Measurements from ENCODE around the gene ZNF556.

GRCh38 chr19:2900296-2901252 lies 33.4 kb downstream of the ZNF556 start, which contains the start of gene ZNF57:
- peak; percentile 34 for TF ChIP-seq POLR2A (IDR thresholded peaks at IDR 0.05; ENCODE audit: extremely low read depth, insufficient read length)
- TF ChIP-seq, protein P1, sequence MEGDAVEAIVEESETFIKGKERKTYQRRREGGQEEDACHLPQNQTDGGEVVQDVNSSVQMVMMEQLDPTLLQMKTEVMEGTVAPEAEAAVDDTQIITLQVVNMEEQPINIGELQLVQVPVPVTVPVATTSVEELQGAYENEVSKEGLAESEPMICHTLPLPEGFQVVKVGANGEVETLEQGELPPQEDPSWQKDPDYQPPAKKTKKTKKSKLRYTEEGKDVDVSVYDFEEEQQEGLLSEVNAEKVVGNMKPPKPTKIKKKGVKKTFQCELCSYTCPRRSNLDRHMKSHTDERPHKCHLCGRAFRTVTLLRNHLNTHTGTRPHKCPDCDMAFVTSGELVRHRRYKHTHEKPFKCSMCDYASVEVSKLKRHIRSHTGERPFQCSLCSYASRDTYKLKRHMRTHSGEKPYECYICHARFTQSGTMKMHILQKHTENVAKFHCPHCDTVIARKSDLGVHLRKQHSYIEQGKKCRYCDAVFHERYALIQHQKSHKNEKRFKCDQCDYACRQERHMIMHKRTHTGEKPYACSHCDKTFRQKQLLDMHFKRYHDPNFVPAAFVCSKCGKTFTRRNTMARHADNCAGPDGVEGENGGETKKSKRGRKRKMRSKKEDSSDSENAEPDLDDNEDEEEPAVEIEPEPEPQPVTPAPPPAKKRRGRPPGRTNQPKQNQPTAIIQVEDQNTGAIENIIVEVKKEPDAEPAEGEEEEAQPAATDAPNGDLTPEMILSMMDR (IDR thresholded peaks at IDR 0.05; ENCODE audit: low read depth, low read length): no peak
- TF ChIP-seq MAX (IDR thresholded peaks at IDR 0.05; ENCODE audit: low read depth, low read length): peak; percentile 50; the same call in 1 of the 2 replicates

Measured in NB4 (cell line).